Panc1 (cell line): ENCODE results near the gene ALKBH3. TPM values are rescaled to one million over a fixed set of nuclear protein-coding genes. Genes with fewer than 3 reads are reported as not detected.

Source experiments
- ATAC-seq: fragments of 200-7000 bp; cut with Tn5 transposase; 2 replicates; pipeline ENCODE4 v1.9.1; 2020; ENCODE audit warnings: mild to moderate bottlenecking, moderate library complexity
- Bru-seq: library from RNA; stranded (reverse); fragments of 400-500 nt; gene quantifications from one replicate; lab custom pipeline; 2021; lab: Mats Ljungman, UMichigan
- BruChase-seq, 2 experiments: library from RNA; stranded (reverse); fragments of 400-500 nt; gene quantifications; one replicate each; lab custom pipeline; 2021; lab: Mats Ljungman, UMichigan
- BruUV-seq: library from RNA; stranded (reverse); fragments of 400-500 nt; replicated peaks from 2 replicates; lab custom pipeline; 2021; lab: Mats Ljungman, UMichigan
- CTCF ChIA-PET: fragments of 300-600 bp; sonication (Branson Sonifier 250); formaldehyde crosslinking; loops from one replicate; lab custom pipeline; 2022; ENCODE audit warnings: antibody characterized with exemption; lab: Charles Lee
- POLR2A ChIA-PET: fragments of 300-600 bp; sonication (Branson Sonifier 250); formaldehyde crosslinking; loops from one replicate; lab custom pipeline; 2022; ENCODE audit warnings: antibody characterized with exemption; lab: Charles Lee
- DNase-seq: peaks from one replicate; pipeline ENCODE4 v3.0.0-alpha.2; 2010; ENCODE audit warnings: low read depth, low spot score
- H3K27ac ChIP-seq: 2 replicates; pipeline ENCODE4 v1.5.1; 2011; ENCODE audit warnings: mild to moderate bottlenecking, low read length, inconsistent platforms
- H3K27me3 ChIP-seq: fragments of 200-500 bp; sonication (Bioruptor generic); 2 replicates; pipeline ENCODE4 v1.6.0; 2014; ENCODE audit warnings: low read length, inconsistent platforms; ENCODE audit not compliant: control insufficient read depth, insufficient read depth
- H3K36me3 ChIP-seq: fragments of 200-500 bp; sonication (Bioruptor generic); 2 replicates; pipeline ENCODE4 v1.5.1; 2014; ENCODE audit warnings: inconsistent platforms, mild to moderate bottlenecking, low read length, moderate library complexity; ENCODE audit not compliant: control insufficient read depth, insufficient read depth
- H3K4me1 ChIP-seq: 2 replicates; pipeline ENCODE4 v1.5.1; 2011; ENCODE audit warnings: inconsistent platforms, mild to moderate bottlenecking, low read length, moderate library complexity; ENCODE audit not compliant: control insufficient read depth, insufficient read depth
- H3K4me3 ChIP-seq, 2 experiments: 2 replicates each; pipeline ENCODE4 v1.5.1; 2011 to 2012; ENCODE audit warnings: low read depth in 2 of 2, low read length in 2 of 2, mild to moderate bottlenecking in 2 of 2, inconsistent platforms in 1 of 2, moderate library complexity in 1 of 2
- H3K9me3 ChIP-seq: fragments of 200-500 bp; sonication (Bioruptor generic); 2 replicates; pipeline ENCODE4 v1.5.1; 2014; ENCODE audit warnings: low read depth, mild to moderate bottlenecking, inconsistent platforms, low read length, moderate library complexity; ENCODE audit not compliant: control insufficient read depth, insufficient read depth
- POLR2AphosphoS5 ChIP-seq: IDR thresholded peaks from 2 replicates; pipeline ENCODE4 v1.6.1; 2012; ENCODE audit warnings: mild to moderate bottlenecking, low read depth, low read length, moderate library complexity
- SIN3A ChIP-seq: IDR thresholded peaks from 2 replicates; pipeline ENCODE4 v1.6.1; 2012; ENCODE audit warnings: low read depth, mild to moderate bottlenecking, low read length, moderate library complexity, borderline replicate concordance; ENCODE audit not compliant: insufficient read depth
- TCF7L2 ChIP-seq: IDR thresholded peaks from 2 replicates; pipeline ENCODE4 v1.6.1; 2011; ENCODE audit warnings: mild to moderate bottlenecking, low read depth, low read length, inconsistent platforms
- in situ Hi-C: cut with HindIII; loops from 2 replicates; pipeline ENCODE4 v1.10.0; 2016; ENCODE audit warnings: low sequenced_read_pairs, low pct_unique_long_range_greater_than_20kb
- intact Hi-C: fragments of 100-400 bp; cut with micrococcal nuclease; formaldehyde crosslinking; loops from one replicate; pipeline ENCODE4 v1.10.0; 2022; ENCODE audit not compliant: unreplicated experiment
- long read RNA-seq: library from polyadenylated mRNA; unstranded; transcript quantifications from one replicate; pipeline ENCODE4 v2.0.0, GENCODE V29; 2021; ENCODE audit not compliant: unreplicated experiment
- polyA plus RNA-seq: library from polyadenylated mRNA; unstranded; fragments of >200 nt; gene quantifications from one replicate; pipeline ENCODE4 v1.2.1, GENCODE V29; 2012; ENCODE audit warnings: missing spikeins; ENCODE audit not compliant: insufficient read length
- total RNA-seq: library from RNA; stranded (reverse); gene quantifications from one replicate; pipeline ENCODE4 v1.2.1, GENCODE V29; 2021; ENCODE audit not compliant: unreplicated experiment
- TF ChIP-seq, protein P1 (sequence below): fragments of 450-650 bp; IDR thresholded peaks from 2 replicates; pipeline ENCODE4 v1.5.1; 2017; ENCODE audit warnings: mild to moderate bottlenecking
- TF ChIP-seq, protein P2 (sequence below), 2 experiments: IDR thresholded peaks; 2 replicates each; pipeline ENCODE4 v1.6.1; 2011 to 2012; ENCODE audit warnings: low read depth in 2 of 2, control low read depth in 1 of 2, low read length in 1 of 2, mild to moderate bottlenecking in 1 of 2, moderate library complexity in 1 of 2; ENCODE audit not compliant: insufficient read depth in 1 of 2

The ALKBH3 gene
- total RNA-seq (34.4 TPM), Bru-seq, nascent RNA (percentile 72 among the genes with signal in this experiment), BruChase-seq, experiment 1, labeled RNA remaining after a 2-hour chase (percentile 60 among the genes with signal in this experiment), BruChase-seq, experiment 2, labeled RNA remaining after a 6-hour chase (percentile 60 among the genes with signal in this experiment)
- 20.1 TPM for polyA plus RNA-seq
- long read RNA-seq, transcript ALKBH3-201 (10 exons, 1,474 nt): major isoform, 15 of 26 reads
- long read RNA-seq, partial matches to known transcripts: 1 of 26 reads
- long read RNA-seq, other reads (novel, unspliced or antisense): 9 of 26 reads

DNA sequence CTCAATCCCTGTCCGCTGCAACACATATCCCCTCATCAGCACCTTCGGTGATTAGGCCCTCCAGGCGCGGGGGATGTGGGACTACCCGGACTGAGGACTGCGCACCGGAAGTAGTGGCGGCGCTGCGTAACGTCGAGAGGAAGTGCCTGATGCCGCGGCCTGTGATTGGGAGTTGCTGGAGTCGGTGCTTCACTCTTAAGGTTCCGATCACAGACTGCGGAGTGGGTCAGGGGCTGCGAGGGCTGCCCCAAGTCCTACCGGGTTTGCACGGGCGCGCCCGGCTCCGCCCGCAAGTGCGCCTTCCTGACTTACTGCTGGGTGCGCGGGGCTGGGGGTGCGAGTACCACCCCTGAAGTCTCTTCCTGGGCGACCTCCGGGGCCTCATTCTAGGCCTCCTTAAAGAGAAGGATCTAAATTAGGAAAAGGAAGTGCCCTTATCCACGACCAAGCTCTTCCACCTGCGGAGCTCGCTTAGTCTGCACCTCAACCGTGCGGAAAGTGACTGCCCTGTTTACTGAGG lies at the start of gene ALKBH3:
Gene ALKBH3 (plus strand): TSS at position 192 of the 520 bp plus-strand sequence. CDS start 1,822 bp downstream, outside the sequence.
- Histone ChIP-seq H3K36me3 (peaks cover 7% of the 10 kb centered on the region), H3K27ac (peak within 1 kb of the TSS; percentile 82), H3K4me1 (peaks cover 12% of the 10 kb centered on the region), H3K9me3 (peaks cover 2% of the 10 kb centered on the region; the same call in 1 of the 2 replicates), H3K27me3 (no peaks in the 10 kb centered on the region), H3K4me3 (peak within 1 kb of the TSS; percentile 84 to 98)
- in situ Hi-C loops: no loop called here
- POLR2A ChIA-PET: no interaction called here
- ATAC-seq (peak; percentile 99), DNase-seq (peak; percentile 36)
- CTCF ChIA-PET: interaction anchor here (1.1 kb wide), 1 partner anchor 64 kb away, joined by 3 read pairs; no protein-coding TSS in a partner anchor
- peak; percentile 52; the same call in 1 of the 2 replicates for TF ChIP-seq TCF7L2
- TF ChIP-seq, protein P1, sequence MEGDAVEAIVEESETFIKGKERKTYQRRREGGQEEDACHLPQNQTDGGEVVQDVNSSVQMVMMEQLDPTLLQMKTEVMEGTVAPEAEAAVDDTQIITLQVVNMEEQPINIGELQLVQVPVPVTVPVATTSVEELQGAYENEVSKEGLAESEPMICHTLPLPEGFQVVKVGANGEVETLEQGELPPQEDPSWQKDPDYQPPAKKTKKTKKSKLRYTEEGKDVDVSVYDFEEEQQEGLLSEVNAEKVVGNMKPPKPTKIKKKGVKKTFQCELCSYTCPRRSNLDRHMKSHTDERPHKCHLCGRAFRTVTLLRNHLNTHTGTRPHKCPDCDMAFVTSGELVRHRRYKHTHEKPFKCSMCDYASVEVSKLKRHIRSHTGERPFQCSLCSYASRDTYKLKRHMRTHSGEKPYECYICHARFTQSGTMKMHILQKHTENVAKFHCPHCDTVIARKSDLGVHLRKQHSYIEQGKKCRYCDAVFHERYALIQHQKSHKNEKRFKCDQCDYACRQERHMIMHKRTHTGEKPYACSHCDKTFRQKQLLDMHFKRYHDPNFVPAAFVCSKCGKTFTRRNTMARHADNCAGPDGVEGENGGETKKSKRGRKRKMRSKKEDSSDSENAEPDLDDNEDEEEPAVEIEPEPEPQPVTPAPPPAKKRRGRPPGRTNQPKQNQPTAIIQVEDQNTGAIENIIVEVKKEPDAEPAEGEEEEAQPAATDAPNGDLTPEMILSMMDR: no peak
- TF ChIP-seq SIN3A: no peak
- TF ChIP-seq, protein P2, sequence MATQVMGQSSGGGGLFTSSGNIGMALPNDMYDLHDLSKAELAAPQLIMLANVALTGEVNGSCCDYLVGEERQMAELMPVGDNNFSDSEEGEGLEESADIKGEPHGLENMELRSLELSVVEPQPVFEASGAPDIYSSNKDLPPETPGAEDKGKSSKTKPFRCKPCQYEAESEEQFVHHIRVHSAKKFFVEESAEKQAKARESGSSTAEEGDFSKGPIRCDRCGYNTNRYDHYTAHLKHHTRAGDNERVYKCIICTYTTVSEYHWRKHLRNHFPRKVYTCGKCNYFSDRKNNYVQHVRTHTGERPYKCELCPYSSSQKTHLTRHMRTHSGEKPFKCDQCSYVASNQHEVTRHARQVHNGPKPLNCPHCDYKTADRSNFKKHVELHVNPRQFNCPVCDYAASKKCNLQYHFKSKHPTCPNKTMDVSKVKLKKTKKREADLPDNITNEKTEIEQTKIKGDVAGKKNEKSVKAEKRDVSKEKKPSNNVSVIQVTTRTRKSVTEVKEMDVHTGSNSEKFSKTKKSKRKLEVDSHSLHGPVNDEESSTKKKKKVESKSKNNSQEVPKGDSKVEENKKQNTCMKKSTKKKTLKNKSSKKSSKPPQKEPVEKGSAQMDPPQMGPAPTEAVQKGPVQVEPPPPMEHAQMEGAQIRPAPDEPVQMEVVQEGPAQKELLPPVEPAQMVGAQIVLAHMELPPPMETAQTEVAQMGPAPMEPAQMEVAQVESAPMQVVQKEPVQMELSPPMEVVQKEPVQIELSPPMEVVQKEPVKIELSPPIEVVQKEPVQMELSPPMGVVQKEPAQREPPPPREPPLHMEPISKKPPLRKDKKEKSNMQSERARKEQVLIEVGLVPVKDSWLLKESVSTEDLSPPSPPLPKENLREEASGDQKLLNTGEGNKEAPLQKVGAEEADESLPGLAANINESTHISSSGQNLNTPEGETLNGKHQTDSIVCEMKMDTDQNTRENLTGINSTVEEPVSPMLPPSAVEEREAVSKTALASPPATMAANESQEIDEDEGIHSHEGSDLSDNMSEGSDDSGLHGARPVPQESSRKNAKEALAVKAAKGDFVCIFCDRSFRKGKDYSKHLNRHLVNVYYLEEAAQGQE (IDR thresholded peaks at IDR 0.05; ENCODE audit: insufficient read depth in 1 of 2, low read depth in 2 of 2, low read length in 1 of 2): 0 out of 4 replicates have a peak, but pooled peaks of 1 of the 2 experiments have one; percentile 50
- peak; percentile 71; the same call in 1 of the 2 replicates for TF ChIP-seq POLR2AphosphoS5
- intact Hi-C loops: no loop called here
- BruUV-seq: no TSS peak

DNA sequence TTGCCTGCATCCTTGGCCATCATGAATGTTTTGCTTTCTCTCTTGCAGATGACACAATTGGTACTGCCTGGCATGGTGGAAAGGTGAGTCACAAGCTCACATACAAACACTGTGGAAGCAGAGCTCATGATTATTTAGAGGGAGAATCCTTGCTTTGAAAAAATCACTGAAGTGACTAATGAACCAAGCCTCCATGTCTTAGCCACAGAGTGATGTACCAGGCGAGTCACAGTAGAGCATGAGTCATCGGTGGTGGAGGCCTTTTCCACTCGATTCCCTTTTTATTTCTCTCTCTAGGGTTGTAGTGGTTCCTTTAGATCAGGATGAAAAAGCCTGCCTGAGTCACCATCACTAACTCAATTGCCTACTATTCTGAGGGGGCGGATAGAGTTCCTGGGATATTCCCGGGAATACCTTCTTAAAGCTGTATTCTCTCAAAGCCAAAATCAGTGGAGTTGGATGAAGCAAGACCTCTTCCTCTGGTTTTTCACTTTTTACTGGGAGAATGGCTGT lies 49.6 kb upstream of the ALKBH3 start:
- TF ChIP-seq, protein P1: no peak
- no peak for TF ChIP-seq POLR2AphosphoS5
- TF ChIP-seq, protein P2 (IDR thresholded peaks at IDR 0.05; ENCODE audit: insufficient read depth in 1 of 2, low read depth in 2 of 2, low read length in 1 of 2): no peak
- no peak for TF ChIP-seq SIN3A
- TF ChIP-seq TCF7L2: no peak
- H3K27me3 ChIP-seq: no peaks in the 10 kb centered on the region
- no peaks in the 10 kb centered on the region for H3K36me3 ChIP-seq
- POLR2A ChIA-PET: interaction anchor here (1.0 kb wide), 1 partner anchor 42 kb away, joined by 3 read pairs; no protein-coding TSS in a partner anchor
- no peaks in the 10 kb centered on the region; the same call in 1 of the 2 replicates for H3K9me3 ChIP-seq
- in situ Hi-C loops: no loop called here
- peak; percentile 97 for DNase-seq
- CTCF ChIA-PET: interaction anchor here (1.1 kb wide), 1 partner anchor 21 kb away, joined by 3 read pairs; no protein-coding TSS in a partner anchor
- peak; percentile 99 for ATAC-seq
- no TSS peak for BruUV-seq
- no peak overlapping the region for H3K27ac ChIP-seq
- peaks cover 7% of the 10 kb centered on the region; the same call in 1 of the 2 replicates for H3K4me1 ChIP-seq
- intact Hi-C loops: no loop called here
- no peak overlapping the region for H3K4me3 ChIP-seq
